K562 (cell line): ENCODE data around the gene PTPRT. TPM values are rescaled to one million over a fixed set of nuclear protein-coding genes. Genes with fewer than 3 reads are reported as not detected.

Source experiments
- ATAC-seq: fragments of 200-7000 bp; cut with Tn5 transposase; 3 replicates; pipeline ENCODE4 v1.9.1; 2020; ENCODE audit warnings: moderate library complexity
- BruUV-seq: library from RNA; stranded (reverse); fragments of 400-500 nt; replicated peaks from 2 replicates; lab custom pipeline; 2021; lab: Mats Ljungman, UMichigan
- CTCF ChIA-PET: fragments of 300-600 bp; formaldehyde crosslinking; extraction: SDS; loops from one replicate; lab custom pipeline; 2021; ENCODE audit warnings: low intra/inter-chr PET ratio; lab: Yijun Ruan, JAX
- POLR2A ChIA-PET: fragments of 300-600, 350-650 bp; sonication (Branson Sonifier 250); formaldehyde crosslinking; extraction: SDS; loops from one replicate; lab custom pipeline; 2021; ENCODE audit warnings: antibody characterized with exemption, inconsistent platforms; lab: Yijun Ruan, JAX
- DNase-seq, 4 experiments: peaks; one replicate each; pipeline versions ENCODE4 v3.0.0 to v3.0.0-alpha.2; 2011 to 2018; ENCODE audit warnings: low spot score in 3 of 4, mixed read lengths in 3 of 4; ENCODE audit errors: extremely low read depth in 1 of 4
- FAIRE-seq: peaks from 2 replicates; lab custom pipeline; 2011; peaks lifted over from hg19 to GRCh38; lab: Jason Lieb, UNC
- H2AFZ ChIP-seq: 2 replicates; pipeline ENCODE4 v1.6.0; 2011; ENCODE audit warnings: low read depth, low read length, control low read depth, inconsistent platforms
- H3K27ac ChIP-seq: fragments of 200-600 bp; 3 replicates; pipeline ENCODE4 v1.8.0; 2011; ENCODE audit warnings: low read depth, mild to moderate bottlenecking, control low read depth, inconsistent platforms, low read length, moderate library complexity, mixed read lengths; ENCODE audit errors: extremely low read depth
- H3K27me3 ChIP-seq, 2 experiments: fragments of 300-600 bp in 1 of 2; 2 replicates in 1 of 2; 3 replicates in 1 of 2; pipeline versions ENCODE4 v1.6.0 to v1.8.0; 2011; ENCODE audit warnings: inconsistent platforms in 2 of 2, low read length in 2 of 2, mild to moderate bottlenecking in 1 of 2, mixed read lengths in 1 of 2, moderate library complexity in 1 of 2; ENCODE audit not compliant: control insufficient read depth in 2 of 2, insufficient read depth in 2 of 2
- H3K36me3 ChIP-seq: fragments of 300-600 bp; 3 replicates; pipeline ENCODE4 v1.8.0; 2011; ENCODE audit warnings: mild to moderate bottlenecking, low read length, inconsistent platforms; ENCODE audit not compliant: control insufficient read depth, insufficient read depth
- H3K4me1 ChIP-seq, 2 experiments: fragments of 200-600 bp in 1 of 2; replicated peaks in 1 of 2; 2 replicates in 1 of 2; 3 replicates in 1 of 2; pipeline versions ENCODE4 v1.5.1 to v1.8.0; 2011; ENCODE audit warnings: inconsistent platforms in 2 of 2, low read length in 2 of 2, mild to moderate bottlenecking in 1 of 2, mixed read lengths in 1 of 2, moderate library complexity in 1 of 2; ENCODE audit not compliant: control insufficient read depth in 2 of 2, insufficient read depth in 2 of 2
- H3K4me2 ChIP-seq: 2 replicates; pipeline ENCODE4 v1.6.1; 2011; ENCODE audit warnings: low read length, control low read depth, inconsistent platforms, mixed read lengths; ENCODE audit not compliant: insufficient read depth
- H3K4me3 ChIP-seq: fragments of 200-600 bp; sonication (generic), shearing (Covaris generic); 2 replicates; pipeline ENCODE4 v1.5.1; 2016; ENCODE audit warnings: control low read depth, inconsistent platforms
- H3K79me2 ChIP-seq: fragments of 200-600 bp; 3 replicates; pipeline ENCODE4 v1.8.0; 2011; ENCODE audit warnings: low read length, inconsistent platforms; ENCODE audit not compliant: control insufficient read depth, insufficient read depth
- H3K9ac ChIP-seq, 2 experiments: 2 replicates each; pipeline versions ENCODE4 v1.6.0 to v1.6.1; 2011; ENCODE audit warnings: low read depth in 2 of 2, low read length in 2 of 2, control low read depth in 1 of 2, inconsistent platforms in 1 of 2, mild to moderate bottlenecking in 1 of 2, mixed read lengths in 1 of 2; ENCODE audit not compliant: insufficient read depth in 1 of 2
- H3K9me1 ChIP-seq: one replicate; pipeline ENCODE4 v1.6.0; 2011; ENCODE audit warnings: inconsistent platforms, mild to moderate bottlenecking, low read length, moderate library complexity; ENCODE audit not compliant: control insufficient read depth, insufficient read depth
- H3K9me3 ChIP-seq: replicated peaks from 2 replicates; pipeline ENCODE4 v1.5.1; 2011; ENCODE audit warnings: low read depth, low read length, inconsistent platforms; ENCODE audit not compliant: control insufficient read depth, insufficient read depth
- H4K20me1 ChIP-seq: replicated peaks from 2 replicates; pipeline ENCODE4 v1.6.1; 2011; ENCODE audit warnings: low read length, inconsistent platforms, mixed read lengths; ENCODE audit not compliant: control insufficient read depth, insufficient read depth
- HSF4 ChIP-seq: fragments of 250-450 bp; sonication (Bioruptor Pico); IDR thresholded peaks from 2 replicates; pipeline ENCODE4 v2.1.2; 2022; ENCODE audit warnings: mild to moderate bottlenecking, moderate library complexity, borderline replicate concordance
- MAZ ChIP-seq, 2 experiments: fragments of 450-650 bp in 1 of 2; sonication (generic) in 1 of 2; formaldehyde crosslinking; IDR thresholded peaks in 1 of 2; conservative IDR thresholded peaks in 1 of 2; 2 replicates each; pipeline versions ENCODE4 v1.4.0 to v1.5.0; 2020; ENCODE audit warnings: mild to moderate bottlenecking in 1 of 2, missing genetic modification reagents in 1 of 2
- MTA2 ChIP-seq: fragments of 450-650 bp; IDR thresholded peaks from 2 replicates; pipeline ENCODE4 v1.6.1; 2016; ENCODE audit warnings: low read depth
- MYBL2 ChIP-seq, 2 experiments: fragments of 450-650 bp in 1 of 2; sonication (generic) in 1 of 2; formaldehyde crosslinking in 1 of 2; IDR thresholded peaks; 2 replicates each; pipeline versions ENCODE4 v1.6.1 to v1.8.1; 2017 to 2022; ENCODE audit warnings: borderline replicate concordance in 1 of 2, inconsistent platforms in 1 of 2, low read depth in 1 of 2, mild to moderate bottlenecking in 1 of 2, missing genetic modification reagents in 1 of 2, moderate library complexity in 1 of 2
- NCOA6 ChIP-seq: fragments of 450-650 bp; IDR thresholded peaks from 2 replicates; pipeline ENCODE4 v1.6.1; 2017; ENCODE audit warnings: mild to moderate bottlenecking
- PCBP2 ChIP-seq: fragments of 200-400 bp; formaldehyde crosslinking; IDR thresholded peaks from 2 replicates; pipeline ENCODE4 v1.6.1; 2018; ENCODE audit warnings: low read length, low read depth, mild to moderate bottlenecking, moderate library complexity; ENCODE audit not compliant: poor library complexity, severe bottlenecking
- POLR2AphosphoS5 ChIP-seq: IDR thresholded peaks from 2 replicates; pipeline ENCODE4 v1.6.1; 2011; ENCODE audit warnings: mild to moderate bottlenecking, low read depth, low read length, moderate library complexity; ENCODE audit not compliant: control insufficient read depth, insufficient read depth
- THAP7 ChIP-seq: fragments of 250-450 bp; sonication (Bioruptor Pico); IDR thresholded peaks from 2 replicates; pipeline ENCODE4 v1.5.0; 2021
- TRIM24 ChIP-seq, 2 experiments: fragments of 450-650 bp; IDR thresholded peaks; 2 replicates each; pipeline ENCODE4 v1.6.1; 2016
- TRIM25 ChIP-seq: fragments of 450-650 bp; IDR thresholded peaks from 2 replicates; pipeline ENCODE4 v1.7.0; 2016; ENCODE audit warnings: borderline replicate concordance
- ZNF175 ChIP-seq: fragments of 200-800 bp; sonication (Bioruptor generic); IDR thresholded peaks from 2 replicates; pipeline ENCODE4 v1.6.1; 2016; ENCODE audit warnings: low read depth, mild to moderate bottlenecking, missing genetic modification characterization, missing compliant biosample characterization
- ZNF280B ChIP-seq: fragments of 250-450 bp; sonication (Bioruptor Pico); IDR thresholded peaks from 2 replicates; pipeline ENCODE4 v1.5.1; 2021; ENCODE audit warnings: mild to moderate bottlenecking
- ZNF583 ChIP-seq: fragments of 250-450 bp; sonication (Bioruptor Pico); IDR thresholded peaks from 2 replicates; pipeline ENCODE4 v1.4.0; 2020
- WGBS: fragments of 100-300 bp; shearing (Covaris generic); methylation state at CpG from one replicate; pipeline ENCODE4 v1.1.6; 2016; ENCODE audit warnings: low coverage, mixed read lengths; ENCODE audit not compliant: insufficient coverage; ENCODE audit errors: missing lambda C conversion rate; 5-methylcytosine and 5-hydroxymethylcytosine counted together
- in situ Hi-C: fragments of 300-500 bp; cut with MboI; formaldehyde crosslinking; loops from 4 replicates; pipeline ENCODE4 v1.15.0; 2018; ENCODE audit warnings: inconsistent platforms, mixed read lengths
- intact Hi-C: fragments of 100-400 bp; cut with micrococcal nuclease; formaldehyde crosslinking; loops from 2 replicates; pipeline ENCODE4 v1.14.2; 2022
- polyA plus RNA-seq, 8 experiments: library from polyadenylated mRNA; depleted of rRNA in 4 of 8; stranded (reverse) in 5 of 8; unstranded in 3 of 8; fragments of >200 nt; fragmentation: Nextera tagmentation in 2 of 8; fragmentation: Illumina TruSeq in 1 of 8; extraction: Ambion mirVana in 2 of 8; extraction: Trizol in 1 of 8; gene quantifications; 2 replicates each; pipeline versions ENCODE4 v1.2.1 to v1.2.3, GENCODE V29; 2011 to 2014; ENCODE audit warnings: inconsistent platforms in 1 of 8, missing spikeins in 1 of 8
- total RNA-seq, 7 experiments: library from RNA; depleted of rRNA in 6 of 7; stranded (reverse); fragments of >200 nt in 6 of 7; fragmentation: Illumina TruSeq in 2 of 7; extraction: Trizol in 2 of 7; gene quantifications; 2 replicates each; pipeline versions ENCODE4 v1.2.1 to v1.2.3, GENCODE V29; 2011 to 2021; ENCODE audit warnings: low replicate concordance in 1 of 7

Gene PTPRT
- total and polyA plus RNA-seq, 9 of the 15 experiments (the other 6 are each of a cell fraction or from before 2014, with no cell fraction given), result not detected

GRCh38 chr20:42975974-42976373 is 213.7 kb downstream of the PTPRT start:
- FAIRE-seq (no peak), DNase-seq (no peak), ATAC-seq (no peak)
- no peak overlapping the region for H2AFZ ChIP-seq
- intact Hi-C loops (no loop called here), in situ Hi-C loops (no loop called here)
- no peak overlapping the region for H3K9ac ChIP-seq
- no peaks in the 10 kb centered on the region for H3K79me2 ChIP-seq
- no peaks in the 10 kb centered on the region for H3K27me3 ChIP-seq
- no peaks in the 10 kb centered on the region for H3K9me1 ChIP-seq
- TF ChIP-seq THAP7 (CRISPR knock-in tag), result no peak
- TF ChIP-seq MYBL2 (IDR thresholded peaks at IDR 0.05; ENCODE audit: low read depth), result no peak
- TF ChIP-seq MYBL2 (CRISPR knock-in tag; IDR thresholded peaks at IDR 0.05; ENCODE audit: borderline replicate concordance), result no peak
- no peak for TF ChIP-seq ZNF175
- no peak for TF ChIP-seq MAZ (CRISPR knock-in tag; conservative IDR thresholded peaks at IDR 0.05 in 1 of 2, IDR thresholded peaks at IDR 0.05 in 1 of 2)
- TF ChIP-seq ZNF583 (CRISPR knock-in tag), result no peak
- no peak for TF ChIP-seq ZNF280B (CRISPR knock-in tag)
- TF ChIP-seq TRIM24 (IDR thresholded peaks at IDR 0.05), result no peak
- TF ChIP-seq TRIM25, result no peak
- TF ChIP-seq MTA2, result no peak
- TF ChIP-seq HSF4, result no peak
- TF ChIP-seq NCOA6, result no peak
- no peak for TF ChIP-seq POLR2AphosphoS5
- TF ChIP-seq PCBP2, result no peak
- no peak overlapping the region for H3K27ac ChIP-seq
- H3K9me3 ChIP-seq, result no peaks in the 10 kb centered on the region
- ChIA-PET CTCF (no interaction called here), POLR2A (no interaction called here)
- no peaks in the 10 kb centered on the region for H3K36me3 ChIP-seq
- BruUV-seq, result no TSS peak
- H3K4me1 ChIP-seq, result no peaks in the 10 kb centered on the region
- no peaks in the 10 kb centered on the region for H4K20me1 ChIP-seq
- no peak overlapping the region for H3K4me3 ChIP-seq
- WGBS, result 0% methylated on average over 1 of the region's 1 CpG
- no peak overlapping the region for H3K4me2 ChIP-seq
